Measurements from ENCODE around the gene SMYD3.

Gene SMYD3

GRCh38 chr1:245810789-245811337 lies 696.2 kb downstream of the SMYD3 start:
- no peak for DNase-seq (ENCODE audit: low read depth in 1 of 2, low spot score in 1 of 2)
- Histone ChIP-seq H3K4me3 (replicated peaks; ENCODE audit: insufficient read depth, low read length) (no peak overlapping the region), H3K27ac (replicated peaks) (no peak overlapping the region), H3K27me3 (ENCODE audit: insufficient read depth, poor library complexity, severe bottlenecking) (no peaks in the 10 kb centered on the region)
- TF ChIP-seq POLR2AphosphoS5 (IDR thresholded peaks at IDR 0.05; ENCODE audit: low read depth) (no peak), GABPA (IDR thresholded peaks at IDR 0.05; ENCODE audit: low read depth) (no peak), REST (IDR thresholded peaks at IDR 0.05; ENCODE audit: insufficient replicate concordance, low read depth) (no peak), CTCF (IDR thresholded peaks at IDR 0.05; ENCODE audit: insufficient read depth, low read length) (no peak), SPI1 (IDR thresholded peaks at IDR 0.05; ENCODE audit: borderline replicate concordance, low read depth) (no peak)

- Histone ChIP-seq H3K4me3 (replicated peaks; ENCODE audit: insufficient read depth, low read length) (no peak overlapping the region), H3K27ac (replicated peaks) (no peak overlapping the region), H3K27me3 (ENCODE audit: insufficient read depth, poor library complexity, severe bottlenecking) (no peaks in the 10 kb centered on the region)
- DNase-seq (ENCODE audit: low read depth in 1 of 2, low spot score in 1 of 2), result no peak
- TF ChIP-seq SPI1 (IDR thresholded peaks at IDR 0.05; ENCODE audit: borderline replicate concordance, low read depth) (no peak), POLR2AphosphoS5 (IDR thresholded peaks at IDR 0.05; ENCODE audit: low read depth) (no peak), GABPA (IDR thresholded peaks at IDR 0.05; ENCODE audit: low read depth) (no peak), CTCF (IDR thresholded peaks at IDR 0.05; ENCODE audit: insufficient read depth, low read length) (no peak), REST (IDR thresholded peaks at IDR 0.05; ENCODE audit: insufficient replicate concordance, low read depth) (no peak)
These were observed 696.8 kb downstream of the SMYD3 start for GRCh38 chr1:245810181-245810769.

- Histone ChIP-seq H3K27ac (replicated peaks) (no peak overlapping the region), H3K4me3 (replicated peaks; ENCODE audit: insufficient read depth, low read length) (no peak overlapping the region), H3K27me3 (ENCODE audit: insufficient read depth, poor library complexity, severe bottlenecking) (no peaks in the 10 kb centered on the region)
- DNase-seq (ENCODE audit: low read depth in 1 of 2, low spot score in 1 of 2), result no peak
- no peak for TF ChIP-seq CTCF (IDR thresholded peaks at IDR 0.05; ENCODE audit: insufficient read depth, low read length)
- no peak for TF ChIP-seq GABPA (IDR thresholded peaks at IDR 0.05; ENCODE audit: low read depth)
- TF ChIP-seq REST (IDR thresholded peaks at IDR 0.05; ENCODE audit: insufficient replicate concordance, low read depth), result no peak
- TF ChIP-seq POLR2AphosphoS5 (IDR thresholded peaks at IDR 0.05; ENCODE audit: low read depth), result no peak
- no peak for TF ChIP-seq SPI1 (IDR thresholded peaks at IDR 0.05; ENCODE audit: borderline replicate concordance, low read depth)
These were observed 697.7 kb downstream of the SMYD3 start for GRCh38 chr1:245809361-245809760.
